Measurements from ENCODE around the gene CLMN.
A peak's percentile ranks its signal among the peaks of the same experiment; 100 is the strongest.

CLMN gene

GRCh38 chr14:95216008-95216407, 103.7 kb downstream of the CLMN start:
- Mint-ChIP-seq H3K4me3 (no peak overlapping the region), H3K27ac (no peak overlapping the region), H3K36me3 (ENCODE audit: low read depth) (peaks cover 9% of the 10 kb centered on the region), H3K9me3 (no peaks in the 10 kb centered on the region), H3K27me3 (ENCODE audit: low read depth, poor library complexity) (peaks cover 8% of the 10 kb centered on the region), H3K4me1 (peaks cover 69% of the 10 kb centered on the region)
- no peak for TF ChIP-seq CTCF (IDR thresholded peaks at IDR 0.05)
- DNase-seq = no peak

- peak overlapping the region; percentile 2 for H3K4me3 Mint-ChIP-seq
- H3K27me3 Mint-ChIP-seq (ENCODE audit: low read depth, poor library complexity) = peaks cover 8% of the 10 kb centered on the region
- TF ChIP-seq CTCF (IDR thresholded peaks at IDR 0.05) = no peak
- peak overlapping the region; percentile 96 for H3K27ac Mint-ChIP-seq
- H3K36me3 Mint-ChIP-seq (ENCODE audit: low read depth) = peaks cover 9% of the 10 kb centered on the region
- DNase-seq = no peak
- H3K9me3 Mint-ChIP-seq = no peaks in the 10 kb centered on the region
- H3K4me1 Mint-ChIP-seq = peaks cover 62% of the 10 kb centered on the region
These were observed 104.5 kb downstream of the CLMN start for GRCh38 chr14:95215094-95215725.

GRCh38 chr14:95213774-95214173, 105.9 kb downstream of the CLMN start:
- H3K4me1 Mint-ChIP-seq = peaks cover 50% of the 10 kb centered on the region
- peak overlapping the region; percentile 8 for H3K27ac Mint-ChIP-seq
- TF ChIP-seq CTCF (IDR thresholded peaks at IDR 0.05) = no peak

GRCh38 chr14:95211721-95212504, 107.8 kb downstream of the CLMN start:
- peaks cover 5% of the 10 kb centered on the region for H3K27me3 Mint-ChIP-seq (ENCODE audit: low read depth, poor library complexity)
- peaks cover 9% of the 10 kb centered on the region for H3K36me3 Mint-ChIP-seq (ENCODE audit: low read depth)
- H3K9me3 Mint-ChIP-seq = no peaks in the 10 kb centered on the region
- no peak for TF ChIP-seq CTCF (IDR thresholded peaks at IDR 0.05)
- no peak for DNase-seq
- no peak overlapping the region for H3K4me3 Mint-ChIP-seq
- peaks cover 33% of the 10 kb centered on the region for H3K4me1 Mint-ChIP-seq
- no peak overlapping the region for H3K27ac Mint-ChIP-seq

More at GRCh38 chr14:95213774-95214173, 105.9 kb downstream of the CLMN start:
- H3K36me3 Mint-ChIP-seq (ENCODE audit: low read depth) = peaks cover 9% of the 10 kb centered on the region
- DNase-seq = no peak
- H3K4me3 Mint-ChIP-seq = no peak overlapping the region
- H3K27me3 Mint-ChIP-seq (ENCODE audit: low read depth, poor library complexity) = peaks cover 5% of the 10 kb centered on the region
- no peaks in the 10 kb centered on the region for H3K9me3 Mint-ChIP-seq

GRCh38 chr14:95210699-95211098, 109.0 kb downstream of the CLMN start:
- Mint-ChIP-seq H3K27me3 (ENCODE audit: low read depth, poor library complexity) (peaks cover 5% of the 10 kb centered on the region), H3K27ac (no peak overlapping the region), H3K36me3 (ENCODE audit: low read depth) (peaks cover 9% of the 10 kb centered on the region), H3K4me3 (no peak overlapping the region), H3K4me1 (peaks cover 21% of the 10 kb centered on the region), H3K9me3 (no peaks in the 10 kb centered on the region)
- no peak for DNase-seq
- TF ChIP-seq CTCF (IDR thresholded peaks at IDR 0.05) = no peak

Data from nephron progenitor cell (in vitro differentiated cells).